OCI-LY7 (cell line): ENCODE results near the gene CDKL5. TPM values are rescaled to one million over a fixed set of nuclear protein-coding genes. Genes with fewer than 3 reads are reported as not detected.

Experiments used
- BruUV-seq: library from RNA; stranded (reverse); fragments of 400-500 nt; replicated peaks from 2 replicates; lab custom pipeline; 2021; lab: Mats Ljungman, UMichigan
- CTCF ChIA-PET: fragments of 300-600 bp; sonication (Branson Sonifier 250); formaldehyde crosslinking; loops from one replicate; lab custom pipeline; 2022; ENCODE audit warnings: antibody characterized with exemption; ENCODE audit not compliant: unreplicated experiment; lab: Charles Lee
- POLR2A ChIA-PET: fragments of 300-600 bp; sonication (Branson Sonifier 250); formaldehyde crosslinking; loops from one replicate; lab custom pipeline; 2022; ENCODE audit warnings: antibody characterized with exemption; lab: Charles Lee
- DNase-seq: peaks from one replicate; pipeline ENCODE4 v3.0.0-alpha.2; 2015; ENCODE audit warnings: low spot score
- H2AFZ ChIP-seq: fragments of 200-600 bp; sonication (generic), shearing (Covaris generic); 2 replicates; pipeline ENCODE4 v1.6.1; 2014; ENCODE audit warnings: mild to moderate bottlenecking, antibody characterized with exemption, low read length, moderate library complexity
- H3K27ac ChIP-seq: fragments of 200-600 bp; sonication (generic); 2 replicates; pipeline ENCODE4 v1.5.1; 2014; ENCODE audit warnings: mixed run types, low read depth, mild to moderate bottlenecking, moderate library complexity, low read length, inconsistent platforms; ENCODE audit not compliant: poor library complexity, severe bottlenecking
- H3K36me3 ChIP-seq: fragments of 200-600 bp; sonication (generic); 2 replicates; pipeline ENCODE4 v1.6.1; 2014; ENCODE audit warnings: mild to moderate bottlenecking, antibody characterized with exemption, low read length, moderate library complexity, mixed read lengths; ENCODE audit not compliant: insufficient read depth
- H3K4me1 ChIP-seq: fragments of 200-600 bp; sonication (generic); 2 replicates; pipeline ENCODE4 v1.5.1; 2014; ENCODE audit warnings: mild to moderate bottlenecking, low read length; ENCODE audit not compliant: insufficient read depth, poor library complexity, severe bottlenecking
- H3K4me2 ChIP-seq: fragments of 200-600 bp; sonication (generic); 2 replicates; pipeline ENCODE4 v1.6.1; 2014; ENCODE audit warnings: mild to moderate bottlenecking, low read length
- H3K4me3 ChIP-seq: fragments of 200-600 bp; sonication (generic); 2 replicates; pipeline ENCODE4 v1.5.1; 2014; ENCODE audit warnings: mild to moderate bottlenecking, low read depth, low read length; ENCODE audit not compliant: poor library complexity, severe bottlenecking
- H3K79me2 ChIP-seq: fragments of 200-600 bp; sonication (generic); 2 replicates; pipeline ENCODE4 v1.6.1; 2016; ENCODE audit warnings: low read depth, mild to moderate bottlenecking, low read length, moderate library complexity, mixed read lengths; ENCODE audit not compliant: insufficient read depth
- H3K9me2 ChIP-seq: fragments of 200-600 bp; sonication (generic); 2 replicates; pipeline ENCODE4 v1.6.1; 2016; ENCODE audit warnings: mild to moderate bottlenecking, low read length, mixed read lengths; ENCODE audit not compliant: insufficient read depth
- H3K9me3 ChIP-seq: fragments of 200-600 bp; sonication (generic); 2 replicates; pipeline ENCODE4 v1.6.1; 2014; ENCODE audit warnings: mild to moderate bottlenecking, mixed run types, low read length, mixed read lengths
- H4K20me1 ChIP-seq: fragments of 200-600 bp; sonication (generic); 2 replicates; pipeline ENCODE4 v1.6.1; 2014; ENCODE audit warnings: mild to moderate bottlenecking, antibody characterized with exemption, low read length, moderate library complexity, mixed read lengths; ENCODE audit not compliant: insufficient read depth
- CTCF ChIP-seq: fragments of 200-600 bp; sonication (generic); conservative IDR thresholded peaks from 2 replicates; pipeline ENCODE4 v1.5.1; 2014; ENCODE audit warnings: mild to moderate bottlenecking, antibody characterized with exemption, low read length, moderate library complexity, mixed read lengths
- EZH2phosphoT487 ChIP-seq: fragments of 200-600 bp; sonication (generic); IDR thresholded peaks from 2 replicates; pipeline ENCODE4 v1.6.1; 2018; ENCODE audit warnings: low read depth, borderline replicate concordance, mild to moderate bottlenecking, mixed run types, antibody characterized with exemption, low read length, moderate library complexity, mixed read lengths
- intact Hi-C: fragments of 100-400 bp; cut with micrococcal nuclease; formaldehyde crosslinking; loops from one replicate; pipeline ENCODE4 v1.10.0; 2022; ENCODE audit not compliant: unreplicated experiment
- total RNA-seq, 2 experiments: library from RNA; depleted of rRNA in 1 of 2; stranded (reverse); fragments of >200 nt in 1 of 2; shearing (Covaris generic) in 1 of 2; gene quantifications; 2 replicates each; pipeline ENCODE4 v1.2.3, GENCODE V29; 2014 to 2022

The CDKL5 gene
- total RNA-seq, 2 experiments from 2014 or later, result 1.3 to 2.0 TPM

- no peaks in the 10 kb centered on the region for H3K4me1 ChIP-seq
- H3K4me3 ChIP-seq, result no peak overlapping the region
- H3K79me2 ChIP-seq, result no peaks in the 10 kb centered on the region
- no peaks in the 10 kb centered on the region for H4K20me1 ChIP-seq
- no TSS peak for BruUV-seq
- TF ChIP-seq EZH2phosphoT487 (no peak), CTCF (no peak)
- DNase-seq, result no peak
- ChIA-PET POLR2A (no interaction called here), CTCF (no interaction called here)
- no peaks in the 10 kb centered on the region for H3K9me3 ChIP-seq
- no peaks in the 10 kb centered on the region for H3K36me3 ChIP-seq
- intact Hi-C loops, result no loop called here
- H3K4me2 ChIP-seq, result no peak overlapping the region
- H2AFZ ChIP-seq, result no peak overlapping the region
- H3K27ac ChIP-seq, result no peak overlapping the region
- no peaks in the 10 kb centered on the region for H3K9me2 ChIP-seq
These were observed 257.6 kb downstream of the CDKL5 start for GRCh38 chrX:18682979-18683387.

- BruUV-seq, result no TSS peak
- intact Hi-C loops, result no loop called here
- H3K4me2 ChIP-seq, result no peak overlapping the region
- no peaks in the 10 kb centered on the region for H3K79me2 ChIP-seq
- H3K27ac ChIP-seq, result no peak overlapping the region
- no peak overlapping the region for H3K4me3 ChIP-seq
- H3K36me3 ChIP-seq, result no peaks in the 10 kb centered on the region
- H4K20me1 ChIP-seq, result no peaks in the 10 kb centered on the region
- TF ChIP-seq EZH2phosphoT487 (no peak), CTCF (no peak)
- POLR2A ChIA-PET, result interaction anchor here (0.8 kb wide), 1 partner anchor 9 kb away, joined by 3 read pairs; no protein-coding TSS in a partner anchor
- no peak overlapping the region for H2AFZ ChIP-seq
- no peaks in the 10 kb centered on the region for H3K9me3 ChIP-seq
- CTCF ChIA-PET, result no interaction called here
- H3K9me2 ChIP-seq, result no peaks in the 10 kb centered on the region
- DNase-seq, result no peak
- H3K4me1 ChIP-seq, result no peaks in the 10 kb centered on the region
These were observed 262.6 kb downstream of the CDKL5 start for GRCh38 chrX:18687856-18688495.

GRCh38 chrX:18691431-18691830 lies 266.0 kb downstream of the CDKL5 start:
- H3K79me2 ChIP-seq, result no peaks in the 10 kb centered on the region
- DNase-seq, result no peak
- H3K4me1 ChIP-seq, result no peaks in the 10 kb centered on the region
- H2AFZ ChIP-seq, result no peak overlapping the region
- TF ChIP-seq EZH2phosphoT487 (no peak), CTCF (no peak)
- no peaks in the 10 kb centered on the region for H4K20me1 ChIP-seq
- CTCF ChIA-PET, result no interaction called here
- no TSS peak for BruUV-seq
- POLR2A ChIA-PET, result no interaction called here
- no peaks in the 10 kb centered on the region for H3K9me2 ChIP-seq
- intact Hi-C loops, result no loop called here
- H3K4me2 ChIP-seq, result no peak overlapping the region
- H3K36me3 ChIP-seq, result no peaks in the 10 kb centered on the region
- no peak overlapping the region for H3K27ac ChIP-seq
- H3K4me3 ChIP-seq, result no peak overlapping the region
- no peaks in the 10 kb centered on the region for H3K9me3 ChIP-seq
